Astrocyte (in vitro differentiated cells and primary cell): ENCODE results near the gene PDCL2.

Experiments used
- EZH2 ChIP-seq: IDR thresholded peaks from 2 replicates; pipeline ENCODE4 v1.6.1; 2012; ENCODE audit warnings: mild to moderate bottlenecking, low read length, inconsistent platforms; ENCODE audit not compliant: insufficient read depth
- TF ChIP-seq, protein P1 (sequence below): IDR thresholded peaks from 2 replicates; pipeline ENCODE4 v1.5.1; 2011; ENCODE audit warnings: low read depth, mild to moderate bottlenecking, inconsistent platforms, low read length, moderate library complexity; ENCODE audit not compliant: insufficient read depth

DNA sequence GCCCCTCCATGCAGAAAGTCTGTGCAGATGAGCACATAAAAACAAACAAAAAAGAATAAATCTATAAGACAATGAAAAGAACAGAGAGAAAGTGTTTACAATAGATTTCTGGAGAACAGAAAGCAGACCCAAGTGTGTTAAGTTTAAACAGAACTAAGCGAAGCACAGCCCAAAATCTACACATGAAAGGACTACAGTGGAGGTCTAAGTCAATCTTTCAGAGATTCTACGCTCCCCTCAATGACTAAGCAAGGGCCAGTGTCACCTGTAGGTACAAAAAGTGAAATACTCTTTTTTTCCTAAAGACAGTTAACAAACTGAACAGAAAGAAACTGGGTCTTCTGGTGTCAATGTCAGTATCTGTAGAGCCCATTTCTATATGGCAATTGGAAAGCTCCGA is 63.6 kb downstream of the PDCL2 start:
- no peak for TF ChIP-seq EZH2
- TF ChIP-seq, protein P1, sequence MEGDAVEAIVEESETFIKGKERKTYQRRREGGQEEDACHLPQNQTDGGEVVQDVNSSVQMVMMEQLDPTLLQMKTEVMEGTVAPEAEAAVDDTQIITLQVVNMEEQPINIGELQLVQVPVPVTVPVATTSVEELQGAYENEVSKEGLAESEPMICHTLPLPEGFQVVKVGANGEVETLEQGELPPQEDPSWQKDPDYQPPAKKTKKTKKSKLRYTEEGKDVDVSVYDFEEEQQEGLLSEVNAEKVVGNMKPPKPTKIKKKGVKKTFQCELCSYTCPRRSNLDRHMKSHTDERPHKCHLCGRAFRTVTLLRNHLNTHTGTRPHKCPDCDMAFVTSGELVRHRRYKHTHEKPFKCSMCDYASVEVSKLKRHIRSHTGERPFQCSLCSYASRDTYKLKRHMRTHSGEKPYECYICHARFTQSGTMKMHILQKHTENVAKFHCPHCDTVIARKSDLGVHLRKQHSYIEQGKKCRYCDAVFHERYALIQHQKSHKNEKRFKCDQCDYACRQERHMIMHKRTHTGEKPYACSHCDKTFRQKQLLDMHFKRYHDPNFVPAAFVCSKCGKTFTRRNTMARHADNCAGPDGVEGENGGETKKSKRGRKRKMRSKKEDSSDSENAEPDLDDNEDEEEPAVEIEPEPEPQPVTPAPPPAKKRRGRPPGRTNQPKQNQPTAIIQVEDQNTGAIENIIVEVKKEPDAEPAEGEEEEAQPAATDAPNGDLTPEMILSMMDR: no peak
